Measurements from ENCODE around the gene CACNA2D1.

GRCh38 chr7:82428186-82428961, 15.2 kb downstream of the CACNA2D1 start:
- TF ChIP-seq PATZ1 (CRISPR knock-in tag; IDR thresholded peaks at IDR 0.05; ENCODE audit: borderline replicate concordance) (no peak), ZNF565 (CRISPR knock-in tag; conservative IDR thresholded peaks at IDR 0.05; ENCODE audit: low read depth) (no peak), ZFP30 (CRISPR knock-in tag; IDR thresholded peaks at IDR 0.05) (no peak), SNAI2 (CRISPR knock-in tag; IDR thresholded peaks at IDR 0.05) (no peak)
- TF ChIP-seq, protein P1, sequence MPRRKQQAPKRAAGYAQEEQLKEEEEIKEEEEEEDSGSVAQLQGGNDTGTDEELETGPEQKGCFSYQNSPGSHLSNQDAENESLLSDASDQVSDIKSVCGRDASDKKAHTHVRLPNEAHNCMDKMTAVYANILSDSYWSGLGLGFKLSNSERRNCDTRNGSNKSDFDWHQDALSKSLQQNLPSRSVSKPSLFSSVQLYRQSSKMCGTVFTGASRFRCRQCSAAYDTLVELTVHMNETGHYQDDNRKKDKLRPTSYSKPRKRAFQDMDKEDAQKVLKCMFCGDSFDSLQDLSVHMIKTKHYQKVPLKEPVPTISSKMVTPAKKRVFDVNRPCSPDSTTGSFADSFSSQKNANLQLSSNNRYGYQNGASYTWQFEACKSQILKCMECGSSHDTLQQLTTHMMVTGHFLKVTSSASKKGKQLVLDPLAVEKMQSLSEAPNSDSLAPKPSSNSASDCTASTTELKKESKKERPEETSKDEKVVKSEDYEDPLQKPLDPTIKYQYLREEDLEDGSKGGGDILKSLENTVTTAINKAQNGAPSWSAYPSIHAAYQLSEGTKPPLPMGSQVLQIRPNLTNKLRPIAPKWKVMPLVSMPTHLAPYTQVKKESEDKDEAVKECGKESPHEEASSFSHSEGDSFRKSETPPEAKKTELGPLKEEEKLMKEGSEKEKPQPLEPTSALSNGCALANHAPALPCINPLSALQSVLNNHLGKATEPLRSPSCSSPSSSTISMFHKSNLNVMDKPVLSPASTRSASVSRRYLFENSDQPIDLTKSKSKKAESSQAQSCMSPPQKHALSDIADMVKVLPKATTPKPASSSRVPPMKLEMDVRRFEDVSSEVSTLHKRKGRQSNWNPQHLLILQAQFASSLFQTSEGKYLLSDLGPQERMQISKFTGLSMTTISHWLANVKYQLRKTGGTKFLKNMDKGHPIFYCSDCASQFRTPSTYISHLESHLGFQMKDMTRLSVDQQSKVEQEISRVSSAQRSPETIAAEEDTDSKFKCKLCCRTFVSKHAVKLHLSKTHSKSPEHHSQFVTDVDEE (CRISPR knock-in tag; IDR thresholded peaks at IDR 0.05), result no peak

All from SK-N-SH treated with all-trans-retinoic acid at 6 μM for 48 hours (cell line).